ENCODE data around the gene XPO4. TPM values are rescaled to one million over a fixed set of nuclear protein-coding genes. Genes with fewer than 3 reads are reported as not detected.
A peak's percentile ranks its signal among the peaks of the same experiment; 100 is the strongest.

Gene XPO4
- total RNA-seq, 1 experiment from 2014 or later: 39.9 TPM

DNA sequence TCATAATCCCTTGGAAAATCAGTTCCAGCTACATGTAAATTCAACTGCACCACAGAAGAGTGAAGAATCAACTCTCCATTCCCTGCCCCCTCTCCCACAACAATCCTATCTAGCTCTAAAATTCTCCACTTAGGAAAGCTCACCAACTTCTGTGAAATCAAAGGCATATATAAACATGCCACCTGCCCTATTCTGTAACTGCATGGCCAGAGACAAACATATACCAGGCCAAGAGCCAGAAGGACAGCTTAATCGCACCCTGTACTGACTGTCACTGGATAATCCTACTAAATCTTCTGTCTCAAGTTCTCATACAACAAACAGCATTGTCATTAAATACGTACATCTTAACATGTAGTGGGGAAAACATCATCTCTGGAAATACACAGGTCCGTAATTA is 70.6 kb downstream of the XPO4 start:
- POLR2A ChIA-PET (ENCODE audit: unreplicated experiment): no interaction called here
- intact Hi-C loops (cut with micrococcal nuclease): loop anchor here (1.0 to 2.0 kb wide), 3 partner anchors 18 to 37 kb away; no protein-coding TSS in a partner anchor
- peaks cover 5% of the 10 kb centered on the region; the same call in 1 of the 2 replicates for H4K20me1 ChIP-seq (ENCODE audit: low read length)
- no TSS peak for BruUV-seq (replicated peaks)
- H3K79me2 ChIP-seq (ENCODE audit: low read length): no peaks in the 10 kb centered on the region
- no peaks in the 10 kb centered on the region for H3K9me2 ChIP-seq (replicated peaks; ENCODE audit: low read length)
- no peak overlapping the region for H3K27ac ChIP-seq (ENCODE audit: low read length)
- ATAC-seq: no peak
- peaks cover 10% of the 10 kb centered on the region; the same call in 1 of the 2 replicates for H3K36me3 ChIP-seq (ENCODE audit: low read depth, low read length)
- H3K9me3 ChIP-seq (ENCODE audit: low read length): no peaks in the 10 kb centered on the region
- DNase-seq: no peak
- TF ChIP-seq EZH2 (IDR thresholded peaks at IDR 0.05; ENCODE audit: low read length, unreplicated experiment): no peak
- no peak for TF ChIP-seq EZH2phosphoT487 (IDR thresholded peaks at IDR 0.05; ENCODE audit: borderline replicate concordance, low read length)
- TF ChIP-seq, protein P1, sequence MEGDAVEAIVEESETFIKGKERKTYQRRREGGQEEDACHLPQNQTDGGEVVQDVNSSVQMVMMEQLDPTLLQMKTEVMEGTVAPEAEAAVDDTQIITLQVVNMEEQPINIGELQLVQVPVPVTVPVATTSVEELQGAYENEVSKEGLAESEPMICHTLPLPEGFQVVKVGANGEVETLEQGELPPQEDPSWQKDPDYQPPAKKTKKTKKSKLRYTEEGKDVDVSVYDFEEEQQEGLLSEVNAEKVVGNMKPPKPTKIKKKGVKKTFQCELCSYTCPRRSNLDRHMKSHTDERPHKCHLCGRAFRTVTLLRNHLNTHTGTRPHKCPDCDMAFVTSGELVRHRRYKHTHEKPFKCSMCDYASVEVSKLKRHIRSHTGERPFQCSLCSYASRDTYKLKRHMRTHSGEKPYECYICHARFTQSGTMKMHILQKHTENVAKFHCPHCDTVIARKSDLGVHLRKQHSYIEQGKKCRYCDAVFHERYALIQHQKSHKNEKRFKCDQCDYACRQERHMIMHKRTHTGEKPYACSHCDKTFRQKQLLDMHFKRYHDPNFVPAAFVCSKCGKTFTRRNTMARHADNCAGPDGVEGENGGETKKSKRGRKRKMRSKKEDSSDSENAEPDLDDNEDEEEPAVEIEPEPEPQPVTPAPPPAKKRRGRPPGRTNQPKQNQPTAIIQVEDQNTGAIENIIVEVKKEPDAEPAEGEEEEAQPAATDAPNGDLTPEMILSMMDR (conservative IDR thresholded peaks at IDR 0.05; ENCODE audit: low read depth, low read length): no peak
- H3K4me3 ChIP-seq (ENCODE audit: low read length): no peak overlapping the region
- no peaks in the 10 kb centered on the region for H3K27me3 ChIP-seq (ENCODE audit: low read length)
- CTCF ChIA-PET: interaction anchor here (0.6 kb wide), 1 partner anchor 87 kb away, joined by 5 read pairs; no protein-coding TSS in a partner anchor
- H3F3A ChIP-seq (ENCODE audit: low read length, unreplicated experiment): no peaks in the 10 kb centered on the region
- H3K4me2 ChIP-seq (ENCODE audit: low read length): no peak overlapping the region
- H3K4me1 ChIP-seq (ENCODE audit: insufficient read depth, low read length): peaks cover 10% of the 10 kb centered on the region; the same call in 1 of the 2 replicates
- H2AFZ ChIP-seq (ENCODE audit: low read length): no peak overlapping the region
- H3K9ac ChIP-seq (ENCODE audit: low read length): no peak overlapping the region

DNA sequence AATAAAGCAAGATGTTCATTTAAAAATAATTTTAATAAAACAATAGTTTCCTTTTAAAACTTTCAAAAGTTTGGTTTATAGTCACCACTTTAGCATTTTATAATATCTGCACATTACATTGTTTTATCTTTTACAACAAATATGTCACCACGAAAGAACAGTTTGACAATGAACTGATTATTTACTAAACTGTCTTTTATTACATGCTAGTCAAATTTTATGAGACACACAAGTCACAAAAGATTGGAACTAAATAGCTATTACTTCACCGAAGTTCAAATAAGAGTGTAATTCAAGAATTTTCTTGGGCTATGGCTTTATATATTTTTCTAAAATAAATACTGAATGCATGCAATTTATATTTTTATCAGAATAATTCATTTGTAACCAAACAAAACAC is 71.3 kb downstream of the XPO4 start:
- H3K4me1 ChIP-seq (ENCODE audit: insufficient read depth, low read length): peaks cover 10% of the 10 kb centered on the region; the same call in 1 of the 2 replicates
- CTCF ChIA-PET: interaction anchor here (0.6 to 0.9 kb wide), 3 partner anchors 88 to 358 kb away, joined by 4 to 6 read pairs (median 5); no protein-coding TSS in a partner anchor
- H2AFZ ChIP-seq (ENCODE audit: low read length): no peak overlapping the region
- H3K27ac ChIP-seq (ENCODE audit: low read length): no peak overlapping the region
- TF ChIP-seq, protein P1 (conservative IDR thresholded peaks at IDR 0.05; ENCODE audit: low read depth, low read length): no peak
- TF ChIP-seq EZH2 (IDR thresholded peaks at IDR 0.05; ENCODE audit: low read length, unreplicated experiment) (no peak), EZH2phosphoT487 (IDR thresholded peaks at IDR 0.05; ENCODE audit: borderline replicate concordance, low read length) (no peak)
- H3K4me2 ChIP-seq (ENCODE audit: low read length): no peak overlapping the region
- no peaks in the 10 kb centered on the region for H3K9me3 ChIP-seq (ENCODE audit: low read length)
- H3K9me2 ChIP-seq (replicated peaks; ENCODE audit: low read length): no peaks in the 10 kb centered on the region
- DNase-seq: peak; percentile 10
- BruUV-seq (replicated peaks): no TSS peak
- no peaks in the 10 kb centered on the region for H3K27me3 ChIP-seq (ENCODE audit: low read length)
- H3F3A ChIP-seq (ENCODE audit: low read length, unreplicated experiment): no peaks in the 10 kb centered on the region
- H4K20me1 ChIP-seq (ENCODE audit: low read length): peaks cover 5% of the 10 kb centered on the region; the same call in 1 of the 2 replicates
- peaks cover 7% of the 10 kb centered on the region; the same call in 1 of the 2 replicates for H3K36me3 ChIP-seq (ENCODE audit: low read depth, low read length)
- POLR2A ChIA-PET (ENCODE audit: unreplicated experiment): no interaction called here
- peak; percentile 61 for ATAC-seq
- H3K79me2 ChIP-seq (ENCODE audit: low read length): no peaks in the 10 kb centered on the region
- no peak overlapping the region for H3K4me3 ChIP-seq (ENCODE audit: low read length)
- intact Hi-C loops (cut with micrococcal nuclease): loop anchor here (1.0 to 2.0 kb wide), 3 partner anchors 17 to 38 kb away; no protein-coding TSS in a partner anchor
- no peak overlapping the region for H3K9ac ChIP-seq (ENCODE audit: low read length)

Measured in PC-3 (cell line).